Measurements from ENCODE around the gene PRDM16. TPM values are rescaled to one million over a fixed set of nuclear protein-coding genes. Genes with fewer than 3 reads are reported as not detected.

PRDM16 gene
- polyA plus RNA-seq, 1 donor, result 0.62 TPM

DNA sequence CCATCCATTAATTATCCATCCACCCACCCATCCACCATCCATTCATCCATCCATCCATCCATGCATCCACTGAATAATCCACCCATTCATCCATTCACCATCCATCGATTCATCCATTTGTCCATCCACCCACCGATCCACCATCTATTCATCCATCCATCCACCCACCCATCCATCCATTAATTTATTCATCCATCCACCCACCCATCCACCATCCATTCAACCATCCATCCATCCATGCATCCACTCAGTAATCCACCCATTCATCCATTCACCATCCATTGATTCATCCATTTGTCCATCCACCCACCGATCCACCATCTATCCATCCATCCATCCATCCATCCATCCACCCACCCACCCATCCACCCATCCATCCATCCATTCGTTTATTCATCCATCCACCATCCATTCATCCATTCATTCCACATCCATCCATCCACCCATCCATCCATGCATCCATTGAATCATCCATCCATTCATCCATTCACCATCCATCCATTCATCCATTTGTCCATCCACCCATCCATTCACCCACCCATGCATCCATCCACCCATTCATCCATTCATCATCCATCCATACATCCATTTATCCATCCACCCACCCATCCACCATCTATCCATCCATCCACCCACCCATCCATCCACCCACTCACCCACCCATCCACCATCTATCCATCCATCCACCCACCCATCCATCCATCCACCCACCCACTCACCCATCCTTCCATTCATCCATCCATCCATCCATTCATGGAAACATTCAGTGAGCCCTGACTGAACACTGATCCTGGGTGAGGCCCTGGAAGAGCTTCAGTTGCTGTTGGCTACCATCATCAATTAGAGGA is 302.1 kb downstream of the PRDM16 start:
- DNase-seq (ENCODE audit: low read depth), result no peak

DNA sequence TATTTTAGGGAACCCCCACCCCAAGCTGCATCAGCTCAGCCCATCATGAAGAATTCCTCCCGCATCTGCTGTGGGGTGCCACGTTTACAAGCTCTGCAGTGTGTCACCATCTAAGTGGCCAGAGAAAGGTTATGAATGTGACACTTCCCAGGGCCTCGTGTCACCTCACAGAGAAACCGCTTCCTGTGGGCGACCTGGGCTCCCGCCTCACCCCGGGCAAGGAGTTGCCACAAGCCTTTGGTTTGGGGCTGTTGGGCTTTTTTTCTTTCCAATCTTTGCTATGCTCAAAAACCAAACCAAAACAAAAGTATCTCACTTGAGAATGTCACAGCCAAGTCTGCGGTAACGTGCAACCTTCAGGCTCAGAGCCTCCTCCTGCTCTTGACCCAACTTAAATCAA is 303.3 kb downstream of the PRDM16 start:
- no peak for DNase-seq (ENCODE audit: low read depth)

DNA sequence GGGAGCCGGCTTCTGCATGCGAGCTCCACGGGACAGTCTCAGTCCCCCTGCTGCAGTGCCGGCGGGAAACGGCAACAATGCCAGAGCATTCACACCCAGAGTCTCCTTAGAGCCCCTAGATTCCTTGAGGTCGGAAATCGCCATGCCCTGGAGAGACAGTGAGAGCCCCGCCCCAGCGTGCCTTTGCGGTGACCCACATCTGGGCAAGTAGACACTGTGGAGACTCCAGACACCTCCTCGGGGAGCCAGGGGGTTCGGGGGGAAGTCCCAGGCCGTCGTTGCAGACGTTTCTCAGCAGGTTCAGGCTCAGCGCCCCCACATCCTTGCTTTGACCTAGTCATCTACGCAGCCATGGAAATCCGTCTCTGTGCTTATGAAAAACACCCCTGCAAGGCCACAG is 304.2 kb downstream of the PRDM16 start:
- no peak for DNase-seq (ENCODE audit: low read depth)

DNA sequence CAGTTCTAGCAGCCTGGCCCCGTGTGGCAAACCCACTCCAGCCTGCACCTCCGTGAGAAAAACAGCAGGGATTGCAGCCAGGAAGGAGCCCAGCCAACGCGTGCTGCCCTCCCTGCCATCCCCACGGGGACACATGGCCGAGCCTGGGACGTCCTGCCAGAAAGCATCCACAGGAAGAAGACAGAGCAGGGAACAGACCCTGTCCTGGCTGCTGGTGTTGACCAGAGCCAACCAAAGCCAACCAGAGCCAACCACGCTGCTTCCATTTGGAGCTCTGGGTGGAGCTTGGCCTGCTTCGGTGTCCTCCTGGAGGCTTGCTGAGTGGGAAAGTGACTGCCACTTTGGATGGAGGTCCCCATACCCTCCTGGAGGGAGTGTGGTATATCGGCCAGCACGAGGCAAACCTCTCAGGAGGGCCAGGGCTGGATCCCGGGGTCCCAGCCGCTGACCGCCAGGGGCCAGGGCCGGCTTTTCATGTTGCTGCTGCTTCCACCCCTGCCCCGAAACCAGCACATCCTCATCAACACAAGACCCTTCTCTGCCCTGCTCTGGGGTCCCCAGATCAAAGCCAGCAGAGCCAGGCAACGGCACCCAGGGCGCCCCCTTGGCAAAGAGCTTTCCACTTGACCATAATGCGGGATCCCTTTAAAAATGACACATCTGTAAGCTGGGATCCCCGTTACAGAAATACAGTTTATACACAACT is 304.9 kb downstream of the PRDM16 start:
- no peak for DNase-seq (ENCODE audit: low read depth)

DNA sequence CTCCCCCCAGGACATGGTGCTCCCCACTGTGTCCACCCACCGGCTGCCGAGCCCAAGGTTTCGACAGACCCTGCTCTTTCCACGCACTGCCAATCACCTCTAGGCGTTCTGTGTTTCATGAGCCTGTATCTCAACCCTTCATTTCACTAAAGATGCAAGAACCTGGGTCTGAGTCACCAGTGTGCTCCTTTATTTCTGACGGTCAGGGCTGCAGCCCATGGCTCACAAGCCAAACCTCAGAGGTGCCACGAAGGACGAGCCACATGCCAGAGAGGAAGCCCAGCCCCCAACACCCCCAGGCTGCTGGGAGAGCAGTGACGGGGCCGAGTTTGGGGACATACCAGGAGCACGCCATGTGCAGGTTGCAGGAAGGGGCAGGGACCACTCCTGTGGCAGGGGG is 306.2 kb downstream of the PRDM16 start:
- DNase-seq (ENCODE audit: low read depth), result no peak

DNA sequence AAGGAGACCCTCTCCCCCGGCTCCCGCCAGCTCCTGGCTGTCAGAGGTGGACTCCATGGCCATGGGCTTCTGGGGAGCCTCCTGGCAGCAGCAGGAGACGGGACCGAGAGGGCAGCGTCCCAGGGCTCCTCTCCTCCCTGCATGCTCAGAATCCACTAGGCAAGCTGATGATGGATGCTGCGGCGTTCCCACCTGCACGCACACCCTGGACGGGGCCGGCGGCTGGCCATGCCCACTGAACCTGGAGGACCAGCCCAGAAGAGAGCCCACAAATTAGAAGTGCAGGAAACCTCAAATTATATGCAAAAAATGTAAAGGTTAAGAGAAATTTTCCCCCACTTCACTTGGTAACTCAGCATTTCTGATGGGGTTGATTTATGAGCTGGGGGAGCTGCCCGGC is 308.2 kb downstream of the PRDM16 start:
- no peak for DNase-seq (ENCODE audit: low read depth)

DNA sequence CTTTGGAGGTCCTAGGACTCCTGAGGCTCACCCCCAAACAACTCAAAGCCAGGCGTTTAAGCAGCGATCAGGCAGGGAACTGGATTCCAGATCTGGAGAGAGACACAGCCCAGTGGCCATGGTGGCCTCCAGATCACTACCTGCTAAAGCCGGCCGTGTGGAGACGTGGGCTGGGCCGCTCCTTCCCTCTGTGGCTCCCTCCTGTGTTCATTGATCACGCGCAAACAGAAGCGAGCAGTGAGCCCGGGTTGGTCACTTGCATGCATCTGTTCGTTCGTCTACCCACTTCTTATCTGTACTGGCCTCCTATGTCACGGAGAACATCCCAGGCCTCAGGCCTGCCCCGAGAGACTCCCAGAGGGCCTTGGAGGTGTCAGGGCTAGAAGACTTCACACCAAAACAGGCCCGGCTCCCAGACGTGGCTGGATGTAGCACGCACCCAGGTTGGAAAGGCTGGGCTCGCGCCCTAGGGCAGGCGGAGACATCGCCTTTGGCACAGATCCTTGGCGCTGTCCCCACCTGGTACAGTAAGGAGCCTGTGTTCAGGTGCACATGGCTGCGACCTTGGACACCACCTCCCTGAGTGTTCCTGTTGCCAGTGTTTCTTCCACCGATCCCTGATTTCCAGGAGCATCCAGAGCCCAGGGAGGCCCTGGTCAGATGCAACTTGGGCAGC is 308.7 kb downstream of the PRDM16 start:
- DNase-seq (ENCODE audit: low read depth), result no peak

DNA sequence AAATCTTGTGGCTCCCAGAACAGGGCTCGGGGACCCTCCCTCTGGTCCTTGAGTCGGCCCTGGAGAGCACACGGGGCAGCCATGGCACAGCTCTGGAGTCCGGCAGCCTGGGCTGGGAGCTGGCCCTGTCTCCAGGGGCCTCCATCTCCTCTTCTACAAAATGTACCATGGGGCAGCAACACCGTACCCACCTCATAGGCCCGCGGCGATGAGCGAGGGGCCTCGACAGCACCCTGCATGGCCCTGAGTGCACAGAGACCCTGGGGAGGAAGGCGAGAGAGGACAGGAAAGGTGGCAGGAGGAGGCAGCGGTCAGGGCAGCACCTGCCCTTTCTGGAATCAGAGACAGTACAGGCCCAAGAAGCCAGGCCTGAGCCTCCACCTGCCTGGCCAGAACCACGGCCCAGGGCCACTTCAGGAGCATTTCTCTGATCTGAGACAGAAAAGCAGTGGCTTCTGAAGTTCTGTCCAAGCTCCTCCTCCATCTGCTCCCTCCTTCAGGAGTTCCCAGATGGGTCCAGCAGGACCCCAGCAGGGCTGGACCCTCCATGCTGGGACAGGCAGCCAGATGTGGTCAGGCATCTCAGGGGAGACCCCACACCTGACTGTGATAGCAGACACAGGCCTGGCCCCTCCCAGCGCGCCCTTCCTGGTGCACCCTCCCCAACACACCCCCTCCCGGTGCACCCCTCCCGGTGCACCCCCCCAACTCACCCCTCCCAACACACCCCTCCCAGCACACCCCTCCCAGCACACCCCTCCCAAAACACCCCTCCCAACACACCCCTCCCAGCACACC is 309.6 kb downstream of the PRDM16 start:
- DNase-seq (ENCODE audit: low read depth), result no peak

DNA sequence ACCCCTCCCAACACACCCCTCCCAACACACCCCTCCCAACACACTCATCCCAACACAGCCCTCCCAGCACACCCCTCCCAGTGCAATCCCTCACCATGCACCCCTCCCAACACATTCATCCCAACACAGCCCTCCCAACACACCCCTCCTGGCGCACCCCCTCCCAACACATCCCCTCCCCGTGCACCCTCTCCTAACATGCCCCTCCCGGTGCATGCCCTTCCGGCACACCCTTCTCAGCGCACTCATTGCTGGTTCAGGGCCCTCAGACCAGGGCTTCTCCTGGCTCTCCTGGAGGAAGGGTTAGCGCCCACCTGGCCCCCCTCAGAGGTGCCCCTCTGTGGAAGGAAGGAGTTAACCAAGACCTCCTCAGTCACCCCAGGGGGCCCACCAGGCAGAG is 310.9 kb downstream of the PRDM16 start:
- no peak for DNase-seq (ENCODE audit: low read depth)

DNA sequence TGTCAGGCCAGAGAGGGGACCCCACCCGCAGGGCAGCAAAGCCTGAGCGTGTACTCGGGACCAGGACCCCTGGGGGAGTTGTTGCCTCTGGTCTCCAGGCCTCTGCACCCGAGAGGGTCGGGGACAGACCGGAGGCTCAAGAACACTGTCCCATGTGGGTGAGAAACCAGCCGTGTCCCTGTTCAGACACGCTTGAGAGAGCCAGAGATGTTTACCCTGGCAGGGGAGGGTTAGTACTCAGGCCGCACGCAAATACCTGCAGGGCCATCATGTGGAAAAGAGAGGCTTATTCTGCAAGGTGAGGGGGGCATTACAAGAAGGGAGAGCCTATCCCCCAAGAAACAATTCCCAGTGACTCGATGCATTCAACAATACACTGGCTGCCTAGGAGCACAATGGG is 311.5 kb downstream of the PRDM16 start:
- no peak for DNase-seq (ENCODE audit: low read depth)

DNA sequence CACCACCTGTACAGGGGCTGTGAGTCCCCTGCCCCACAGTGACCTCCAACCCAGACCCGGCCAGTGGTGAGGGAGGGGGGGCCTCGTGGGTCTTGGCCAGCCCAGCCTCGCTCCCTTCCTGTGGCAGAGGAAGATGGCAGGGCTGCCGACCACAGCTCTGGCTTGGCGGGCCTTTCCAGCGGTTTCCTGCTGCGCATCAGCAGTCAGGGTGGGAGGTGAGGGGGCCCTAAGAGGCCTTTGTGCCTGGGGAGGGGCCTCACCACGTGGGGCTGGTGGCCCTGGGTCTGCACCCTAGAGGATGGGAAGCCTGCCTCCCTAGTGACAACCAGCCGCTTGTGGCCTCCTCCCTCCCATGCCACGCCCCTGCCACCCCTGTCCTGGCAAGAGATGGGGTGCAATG is 312.9 kb downstream of the PRDM16 start:
- no peak for DNase-seq (ENCODE audit: low read depth)

DNA sequence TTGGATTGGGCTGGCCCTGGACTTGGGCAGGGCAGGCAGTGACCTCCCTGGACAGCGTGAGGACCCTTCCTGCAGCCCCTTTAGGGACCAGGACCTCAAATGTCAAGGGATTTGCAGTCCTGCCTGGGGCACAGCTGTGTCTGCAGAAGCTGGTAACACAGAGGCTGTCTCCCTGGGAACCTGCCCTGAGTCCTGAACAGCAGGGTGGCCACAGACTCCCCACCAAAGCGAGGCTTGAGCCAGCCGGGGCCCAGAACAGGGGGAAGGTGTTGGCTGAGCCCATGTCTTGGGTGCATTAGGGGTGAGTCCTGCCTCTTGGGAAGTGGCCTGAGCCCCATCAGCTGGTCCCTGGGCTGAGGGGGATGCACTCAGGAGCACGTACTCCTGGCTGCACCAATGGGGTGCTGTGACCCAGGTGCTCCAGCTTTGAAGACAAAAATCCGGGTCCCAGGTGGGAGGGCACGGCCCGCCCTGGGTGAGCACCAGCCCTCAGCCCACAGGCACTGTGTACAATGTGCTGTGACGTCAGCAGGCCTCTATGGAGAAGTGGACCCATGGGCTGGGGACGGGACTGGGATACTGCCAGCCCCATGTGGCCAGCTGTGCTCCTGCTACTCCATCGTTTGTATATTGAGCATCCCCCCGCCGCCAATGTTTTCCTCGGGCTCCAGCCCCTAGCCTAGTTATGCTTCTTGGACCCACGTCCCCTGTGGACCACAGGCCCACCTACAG is 313.5 kb downstream of the PRDM16 start:
- DNase-seq (ENCODE audit: low read depth), result no peak

DNA sequence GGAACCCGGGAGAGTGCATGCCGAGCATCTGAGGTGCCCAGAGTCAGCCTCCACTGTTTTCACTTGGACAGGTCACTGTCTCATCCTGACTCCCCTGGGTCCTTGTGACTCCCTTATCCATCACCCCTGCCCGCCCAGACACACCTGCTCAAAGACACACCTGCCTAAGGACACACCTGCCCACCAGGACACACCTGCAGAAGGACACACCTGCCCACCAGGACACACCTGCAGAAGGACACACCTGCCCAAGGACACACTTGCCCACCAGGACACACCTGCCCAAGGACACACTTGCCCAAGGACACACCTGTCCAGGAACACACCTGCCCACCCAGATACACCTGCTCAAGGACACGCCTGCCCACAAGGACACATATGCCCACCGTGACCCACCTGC is 314.7 kb downstream of the PRDM16 start:
- no peak for DNase-seq (ENCODE audit: low read depth)

DNA sequence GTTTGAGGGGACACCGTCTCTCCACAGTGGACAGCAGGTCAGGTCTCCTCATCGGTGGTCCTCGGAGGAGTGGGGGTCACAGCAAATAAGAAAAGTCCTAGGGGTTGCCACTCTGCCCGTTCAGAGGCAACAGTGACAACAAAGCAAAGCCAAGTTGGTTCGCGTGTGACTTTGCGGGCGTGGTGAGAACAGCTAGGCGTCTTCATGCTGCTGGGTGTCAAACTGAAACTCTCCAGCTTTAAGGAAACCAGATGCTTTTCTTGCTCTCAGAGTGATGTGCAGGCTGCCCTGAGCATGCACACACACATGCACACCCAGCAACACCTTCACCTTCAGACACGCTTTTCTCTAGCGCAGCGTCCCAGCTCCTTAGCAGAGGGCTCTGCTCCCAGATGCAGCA is 315.4 kb downstream of the PRDM16 start:
- no peak for DNase-seq (ENCODE audit: low read depth)

DNA sequence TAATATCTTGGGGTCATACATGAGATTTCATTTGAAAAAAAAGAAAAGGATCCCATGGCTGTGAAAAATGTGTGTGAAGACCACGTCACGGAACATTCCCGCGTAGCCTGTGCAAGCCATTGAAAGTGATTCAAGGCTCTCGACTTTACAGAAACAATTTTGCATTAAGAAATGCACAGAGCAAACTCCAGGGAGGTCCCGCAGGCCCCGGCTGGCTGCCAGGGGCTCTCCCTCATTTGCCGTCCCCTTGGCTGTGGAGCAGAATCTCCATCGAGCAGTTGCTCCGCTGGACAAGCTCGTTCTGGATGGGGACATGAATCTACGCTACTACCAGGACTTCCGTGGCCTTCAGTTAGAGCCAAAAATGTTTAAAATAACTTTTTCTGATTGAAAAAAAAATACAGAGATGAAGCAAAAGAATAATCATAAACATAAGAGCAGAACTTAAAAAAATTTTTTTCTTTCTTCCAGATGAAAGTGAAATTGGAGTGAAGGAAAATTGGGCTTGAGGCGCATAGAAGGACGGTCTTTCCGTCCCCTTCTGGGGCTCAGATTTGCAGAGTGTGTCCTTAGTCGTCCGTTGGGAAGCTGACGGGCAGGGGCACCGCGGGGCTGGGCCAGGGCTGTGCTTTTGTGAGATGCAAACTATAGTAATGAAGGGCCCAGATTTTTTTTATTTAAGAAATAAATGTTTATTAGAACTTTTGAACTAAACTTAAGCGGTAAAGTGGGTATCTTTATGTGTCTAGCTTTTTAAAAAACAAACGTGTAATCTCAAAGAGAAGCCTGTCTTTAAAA is 317.4 kb downstream of the PRDM16 start:
- no peak for DNase-seq (ENCODE audit: low read depth)

DNA sequence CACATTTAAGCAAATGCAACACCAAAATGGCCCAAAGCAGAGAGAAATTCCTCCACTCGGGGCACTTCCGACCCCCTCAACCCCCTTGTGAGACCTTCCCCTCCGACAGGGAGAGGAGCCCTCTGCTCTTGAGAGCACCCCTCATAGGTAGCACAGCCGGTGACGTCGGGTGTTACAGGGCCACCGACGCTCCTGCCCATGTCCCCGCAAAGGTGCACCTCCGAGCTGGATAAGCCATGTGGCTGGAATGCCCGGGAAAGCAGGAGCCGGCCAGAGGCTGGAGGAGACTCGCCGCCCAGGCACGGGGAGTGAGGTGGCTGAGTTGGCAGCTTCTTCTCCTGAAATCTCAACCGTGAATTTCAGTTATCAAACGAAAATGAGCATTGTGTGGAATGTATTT is 318.4 kb downstream of the PRDM16 start:
- DNase-seq (ENCODE audit: low read depth), result no peak

DNA sequence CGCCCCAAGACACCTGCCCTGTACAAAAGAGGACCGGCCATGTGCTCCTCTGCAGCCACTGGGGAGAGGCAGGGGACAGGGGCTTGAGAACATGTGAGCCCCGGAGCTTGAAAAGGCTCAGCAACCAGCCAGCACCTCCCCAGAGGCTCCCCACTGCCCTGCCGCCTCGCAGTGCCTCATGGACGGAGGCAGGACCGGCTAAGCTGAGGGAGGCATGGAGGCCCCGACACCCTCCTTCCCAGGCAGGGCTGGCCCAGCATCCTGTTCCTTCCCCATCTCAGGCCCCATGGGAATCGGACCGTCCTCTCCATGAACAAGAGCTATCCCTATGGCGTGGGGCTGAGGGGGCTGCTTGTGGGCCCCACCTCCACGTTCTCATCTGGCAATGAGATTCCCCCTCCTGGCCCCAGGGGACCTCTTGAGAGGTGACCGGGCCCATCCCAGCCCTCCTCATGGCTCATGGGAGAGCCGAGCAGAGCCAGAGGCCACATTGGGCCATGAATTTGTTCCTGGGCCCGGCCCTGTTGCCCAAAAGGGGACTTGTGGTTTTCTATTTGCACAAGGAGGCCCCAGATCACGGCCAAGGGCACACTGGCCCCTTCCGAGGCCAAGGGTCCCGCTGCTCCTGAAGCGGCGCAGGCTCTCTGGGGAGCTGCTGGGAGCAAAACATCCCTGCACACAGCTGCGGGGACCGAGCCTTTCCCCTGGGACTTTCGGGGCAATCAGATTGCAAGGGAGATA is 320.3 kb downstream of the PRDM16 start:
- DNase-seq (ENCODE audit: low read depth), result no peak

DNA sequence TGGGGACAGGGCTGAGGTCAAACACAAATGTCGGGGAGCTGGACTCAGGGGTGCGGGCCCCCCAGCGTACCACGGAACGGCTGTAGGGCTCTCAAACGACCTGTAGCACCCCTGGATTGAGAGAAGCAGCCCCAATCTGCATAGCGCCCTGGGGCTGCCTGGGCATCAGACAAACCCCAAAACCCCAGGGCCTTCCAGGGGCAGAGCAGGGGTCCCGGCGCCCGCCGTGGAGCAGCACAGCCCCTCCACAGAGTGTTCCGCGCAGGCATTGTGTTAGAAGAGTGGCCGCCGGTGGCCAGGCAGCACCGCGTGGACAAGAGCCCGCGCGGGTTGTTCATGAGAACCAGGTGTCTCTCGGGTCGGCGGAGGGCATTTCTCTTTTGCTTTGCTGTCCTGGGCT is 321.3 kb downstream of the PRDM16 start:
- no peak for DNase-seq (ENCODE audit: low read depth)

DNA sequence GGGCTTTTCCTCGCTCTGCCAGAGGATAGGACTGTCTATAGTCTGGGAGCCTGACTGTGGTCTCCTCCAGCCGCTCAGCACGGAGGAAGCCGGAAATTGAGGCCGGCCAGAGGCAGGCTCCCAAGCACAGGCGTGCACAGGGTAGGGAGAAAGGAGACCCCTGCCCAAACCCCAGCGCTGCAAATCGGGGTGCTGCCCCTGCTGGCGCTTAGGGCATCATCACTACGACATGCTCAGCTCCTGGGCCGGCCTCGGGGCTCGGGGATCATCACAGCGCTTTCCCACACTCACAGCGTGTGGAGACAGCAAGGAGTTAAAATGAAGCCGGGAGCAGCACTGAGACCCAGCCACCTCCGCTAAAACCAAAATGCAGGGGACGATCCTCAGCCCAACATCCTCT is 322.7 kb downstream of the PRDM16 start:
- DNase-seq (ENCODE audit: low read depth), result no peak
